HL-60 (cell line): Measurements from ENCODE around the gene TYRP1.

Experiments
- DNase-seq, 2 experiments: peaks; one replicate each; pipeline ENCODE4 v3.0.0-alpha.2; 2010 to 2020; ENCODE audit warnings: low read depth in 1 of 2, low spot score in 1 of 2
- H3K27ac ChIP-seq: fragments of 250-450 bp; sonication (Bioruptor Pico); replicated peaks from 2 replicates; pipeline ENCODE4 v1.5.1; 2020; ENCODE audit warnings: mild to moderate bottlenecking, moderate library complexity
- H3K27me3 ChIP-seq: fragments of 250-450 bp; sonication (Bioruptor Pico); 2 replicates; pipeline ENCODE4 v1.5.1; 2021; ENCODE audit warnings: mild to moderate bottlenecking, moderate library complexity; ENCODE audit not compliant: insufficient read depth, poor library complexity, severe bottlenecking
- H3K4me3 ChIP-seq: replicated peaks from 2 replicates; pipeline ENCODE4 v1.5.1; 2011; ENCODE audit warnings: mild to moderate bottlenecking, control low read depth, low read length; ENCODE audit not compliant: insufficient read depth
- CTCF ChIP-seq: IDR thresholded peaks from one replicate; pipeline ENCODE4 v1.5.1; 2011; ENCODE audit warnings: low read length, control low read depth, inconsistent platforms; ENCODE audit not compliant: insufficient read depth
- GABPA ChIP-seq: IDR thresholded peaks from 2 replicates; pipeline ENCODE4 v1.6.1; 2012; ENCODE audit warnings: low read depth
- POLR2AphosphoS5 ChIP-seq: IDR thresholded peaks from 2 replicates; pipeline ENCODE4 v1.6.1; 2012; ENCODE audit warnings: low read depth
- REST ChIP-seq: IDR thresholded peaks from 2 replicates; pipeline ENCODE4 v1.6.1; 2012; ENCODE audit warnings: low read depth; ENCODE audit not compliant: insufficient replicate concordance
- SPI1 ChIP-seq: IDR thresholded peaks from 2 replicates; pipeline ENCODE4 v1.6.1; 2012; ENCODE audit warnings: low read depth, mild to moderate bottlenecking, borderline replicate concordance

The TYRP1 gene

DNA sequence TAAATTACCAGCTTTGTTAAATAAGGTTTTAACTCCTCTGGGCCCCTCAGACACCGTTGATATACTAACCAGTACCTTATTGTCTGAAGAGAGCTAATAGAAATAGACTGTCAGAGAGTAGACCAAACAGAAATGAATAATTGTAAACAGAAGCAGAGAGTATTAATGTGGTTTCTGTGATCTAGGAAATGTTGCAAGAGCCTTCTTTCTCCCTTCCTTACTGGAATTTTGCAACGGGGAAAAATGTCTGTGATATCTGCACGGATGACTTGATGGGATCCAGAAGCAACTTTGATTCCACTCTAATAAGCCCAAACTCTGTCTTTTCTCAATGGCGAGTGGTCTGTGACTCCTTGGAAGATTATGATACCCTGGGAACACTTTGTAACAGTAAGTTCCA is 5.1 kb downstream of the TYRP1 start:
- Histone ChIP-seq H3K27ac (no peak overlapping the region), H3K4me3 (no peak overlapping the region), H3K27me3 (no peaks in the 10 kb centered on the region)
- no peak for TF ChIP-seq POLR2AphosphoS5
- no peak for TF ChIP-seq CTCF
- no peak for TF ChIP-seq SPI1
- no peak for TF ChIP-seq REST
- TF ChIP-seq GABPA = no peak
- no peak for DNase-seq

GRCh38 chr9:12698986-12699385 is 5.8 kb downstream of the TYRP1 start:
- H3K27me3 ChIP-seq = no peaks in the 10 kb centered on the region
- H3K27ac ChIP-seq = no peak overlapping the region
- no peak for TF ChIP-seq GABPA
- TF ChIP-seq POLR2AphosphoS5 = no peak
- TF ChIP-seq REST = no peak
- no peak for TF ChIP-seq SPI1
- no peak for TF ChIP-seq CTCF
- no peak overlapping the region for H3K4me3 ChIP-seq
- no peak for DNase-seq

DNA sequence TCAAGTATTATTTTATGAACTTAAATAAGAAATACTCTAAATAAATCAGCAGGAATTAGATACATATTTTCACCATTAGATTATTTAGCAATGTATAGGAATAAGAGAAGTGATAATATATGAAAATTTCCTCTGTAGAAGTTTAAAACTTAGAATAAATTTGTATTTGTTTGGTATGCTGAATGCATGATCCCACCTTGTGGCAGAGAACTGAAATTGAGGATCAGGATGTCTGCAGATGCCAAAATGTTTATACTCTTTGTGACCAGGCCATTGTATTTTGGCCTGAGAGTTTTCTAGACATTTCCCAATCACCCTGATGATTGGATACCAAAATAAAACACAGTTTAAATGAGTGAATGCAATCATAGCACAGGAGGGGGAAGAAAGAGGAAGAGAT is 6.3 kb downstream of the TYRP1 start:
- Histone ChIP-seq H3K27ac (no peak overlapping the region), H3K27me3 (no peaks in the 10 kb centered on the region), H3K4me3 (no peak overlapping the region)
- TF ChIP-seq CTCF (no peak), SPI1 (no peak), POLR2AphosphoS5 (no peak), REST (no peak), GABPA (no peak)
- DNase-seq = no peak
